CD4-positive, alpha-beta T cell treated with Interleukin-4 for 4 hours (primary cell): ENCODE data around the gene MAPKAPK3.

ENCODE experiments used
- DNase-seq: peaks from one replicate; pipeline ENCODE4 v3.0.0-alpha.2; 2020

Gene MAPKAPK3

DNA sequence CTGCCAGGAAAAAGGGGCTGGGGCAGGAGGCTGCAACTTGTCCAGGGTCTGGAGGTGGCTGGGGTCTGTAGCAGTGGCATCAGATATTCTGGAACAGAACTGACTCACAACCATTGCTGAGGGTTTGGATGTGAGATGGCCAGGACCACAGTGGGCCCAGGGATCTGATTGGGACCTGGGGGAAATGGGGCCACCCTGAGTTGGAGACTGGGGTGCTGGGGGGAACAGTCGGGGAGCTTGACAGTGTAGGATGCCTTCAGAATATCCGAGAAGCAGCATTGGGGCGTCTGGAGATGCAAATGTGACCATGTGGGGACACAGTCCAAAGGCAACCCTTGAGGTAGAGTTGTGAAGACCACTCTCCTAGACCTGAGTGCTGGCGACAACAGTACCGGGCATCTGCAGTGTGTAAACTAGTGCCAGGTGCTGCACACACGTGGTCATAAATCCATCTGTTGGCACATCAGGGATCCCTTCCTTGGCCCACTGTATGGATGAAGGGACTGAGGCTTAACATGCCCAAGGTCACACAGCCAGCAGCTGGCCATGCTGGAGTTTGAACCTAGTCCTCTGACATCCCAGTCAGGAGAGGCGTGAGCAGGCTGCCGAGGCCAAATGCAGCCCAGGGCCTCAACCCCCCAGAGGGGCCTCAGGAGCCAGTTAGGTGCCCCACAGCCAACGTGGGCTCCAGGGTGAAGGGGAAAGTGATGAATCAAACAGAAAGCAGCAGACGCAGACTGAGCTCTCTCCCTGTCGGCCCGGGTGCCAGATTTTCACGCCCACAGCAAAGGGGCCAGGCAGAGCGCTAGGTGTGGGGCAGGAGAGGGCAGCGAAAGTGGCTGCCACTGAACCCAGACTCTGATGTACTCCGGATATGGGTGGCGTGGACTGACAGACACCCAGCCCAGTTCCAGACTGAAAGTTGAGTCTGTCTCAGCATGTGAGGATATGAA is 28.9 kb upstream of the MAPKAPK3 start:
- DNase-seq: peak; percentile 81

DNA sequence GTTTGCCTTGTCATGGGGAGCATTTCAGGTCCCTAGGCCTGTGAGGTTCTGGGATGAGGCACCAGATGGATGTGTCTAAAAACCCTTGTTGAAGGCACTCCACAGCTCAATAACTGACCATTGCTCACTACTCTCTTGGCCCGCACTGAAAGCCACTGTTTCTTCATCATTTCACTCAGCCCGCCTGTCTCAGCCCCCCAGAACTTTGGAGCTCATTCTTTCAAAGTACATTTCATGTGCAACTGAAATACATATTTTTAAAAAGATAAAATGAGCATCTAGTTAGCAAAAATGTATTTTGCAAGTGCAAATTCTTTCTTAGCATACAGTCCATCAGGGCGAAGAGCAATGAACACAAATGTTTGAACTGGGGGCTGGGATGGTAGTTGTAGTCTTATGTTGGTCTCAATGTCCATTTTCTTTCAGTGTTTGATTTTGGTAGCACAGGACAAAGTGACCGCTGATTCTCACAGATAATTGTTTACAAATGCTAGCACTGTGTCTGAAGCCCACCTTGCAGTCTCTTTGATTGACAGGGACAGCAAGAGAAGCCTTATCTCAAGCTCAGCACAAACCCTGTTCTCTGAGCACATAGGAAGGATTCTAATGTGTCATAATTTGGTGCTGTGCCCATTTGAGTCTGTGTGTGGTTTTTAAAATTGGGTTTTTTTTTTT is 28.1 kb upstream of the MAPKAPK3 start:
- DNase-seq: peak; percentile 40

DNA sequence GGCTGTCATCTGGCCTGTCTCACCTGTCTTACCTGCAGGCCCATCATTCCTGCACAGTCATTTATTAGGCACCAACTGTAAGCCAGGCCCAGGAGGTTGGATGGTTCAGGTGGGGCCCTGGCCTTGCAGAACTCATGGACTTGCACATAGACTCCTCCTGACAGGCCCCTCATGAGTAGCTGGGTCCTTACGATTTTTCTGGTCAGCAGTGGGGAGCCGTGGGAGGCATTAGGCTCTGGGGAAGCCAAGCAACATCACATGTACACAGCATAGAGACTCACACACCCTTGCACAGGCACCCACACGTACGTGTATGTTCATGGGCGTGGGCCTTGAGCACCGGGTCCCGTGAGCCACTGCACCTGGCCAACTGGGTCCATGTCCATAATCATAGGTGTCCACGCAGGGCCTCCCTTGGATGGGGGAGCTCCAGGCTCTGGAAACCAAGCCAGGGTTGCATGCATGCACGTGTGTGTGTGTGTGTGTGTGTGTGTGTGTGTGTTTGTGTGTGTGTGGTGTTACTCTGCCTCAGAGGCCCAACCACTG is 25.7 kb upstream of the MAPKAPK3 start:
- peak; percentile 31 for DNase-seq

DNA sequence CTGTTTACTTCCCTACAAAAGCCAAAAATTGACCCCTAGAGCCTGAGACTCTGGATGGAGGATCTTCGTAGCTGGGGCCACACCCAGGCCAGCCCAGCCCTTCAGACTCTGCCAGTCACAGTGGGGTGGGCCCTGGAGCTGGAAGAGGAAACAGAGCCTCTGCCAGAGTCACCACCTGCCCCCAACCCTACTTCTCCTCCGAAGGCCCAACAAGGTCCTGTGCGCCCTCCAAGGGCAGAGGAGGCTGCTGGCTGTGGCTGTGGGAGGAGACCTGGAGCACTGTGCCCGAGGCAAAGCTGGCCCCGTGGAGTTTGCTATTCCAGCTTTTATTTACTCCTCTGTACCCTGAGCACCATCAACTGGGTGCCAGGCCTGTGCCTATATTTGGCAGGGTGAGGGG is 24.4 kb upstream of the MAPKAPK3 start:
- no peak for DNase-seq

DNA sequence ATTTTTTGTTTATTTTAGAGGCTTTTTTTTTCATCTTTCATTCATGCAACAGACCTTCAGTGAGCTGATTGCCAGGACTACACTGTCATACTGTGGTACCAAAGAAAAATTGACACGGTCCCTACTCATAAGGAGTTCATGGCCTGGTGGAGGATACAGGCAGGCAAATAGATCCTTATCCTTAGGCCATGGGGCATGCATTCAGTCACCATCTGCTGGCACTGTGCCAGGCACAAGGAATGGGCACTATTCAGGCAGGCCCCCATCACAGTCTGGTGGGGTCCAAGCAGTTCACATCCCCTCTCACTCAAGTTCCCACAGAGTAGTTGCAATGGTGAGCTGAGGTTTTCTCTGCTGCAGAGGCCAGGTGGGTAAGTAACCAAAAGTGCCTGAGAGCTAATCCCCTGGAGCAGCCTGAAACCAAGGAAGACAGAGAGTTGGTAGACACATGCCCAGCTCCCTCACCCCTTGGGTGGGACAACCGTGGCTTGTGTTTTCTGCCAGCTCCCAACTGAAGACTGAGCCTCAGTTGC is 22.6 kb upstream of the MAPKAPK3 start:
- no peak for DNase-seq

DNA sequence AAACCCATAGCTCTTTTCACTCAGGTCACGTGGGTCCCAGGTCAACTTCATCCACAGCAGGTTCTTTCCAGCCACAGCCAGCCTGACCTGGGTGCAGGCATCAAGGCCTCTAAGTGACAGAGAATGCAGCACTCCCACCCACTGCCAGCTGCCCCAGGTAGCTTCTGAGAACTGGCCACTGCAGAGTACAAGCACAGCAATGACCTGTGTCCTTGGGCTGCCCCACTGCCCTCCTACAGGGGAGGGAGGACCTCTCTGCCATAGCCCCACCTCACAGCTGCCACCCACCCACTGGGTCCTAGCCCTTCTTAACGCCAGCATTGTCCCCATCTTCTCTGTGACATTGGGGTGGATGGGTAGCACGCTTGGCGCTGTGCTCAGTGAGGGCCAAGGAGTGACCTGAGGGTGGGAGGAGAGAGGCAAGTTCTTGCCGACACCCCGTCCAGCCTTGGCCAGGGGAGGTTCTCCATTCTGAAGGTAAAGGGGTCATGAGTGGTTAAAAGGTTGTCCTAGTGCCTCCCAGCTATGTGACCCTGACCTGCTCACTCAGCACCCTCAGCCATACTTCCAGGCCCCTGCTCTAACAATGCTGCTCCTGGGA is 17.7 kb upstream of the MAPKAPK3 start:
- DNase-seq: no peak

DNA sequence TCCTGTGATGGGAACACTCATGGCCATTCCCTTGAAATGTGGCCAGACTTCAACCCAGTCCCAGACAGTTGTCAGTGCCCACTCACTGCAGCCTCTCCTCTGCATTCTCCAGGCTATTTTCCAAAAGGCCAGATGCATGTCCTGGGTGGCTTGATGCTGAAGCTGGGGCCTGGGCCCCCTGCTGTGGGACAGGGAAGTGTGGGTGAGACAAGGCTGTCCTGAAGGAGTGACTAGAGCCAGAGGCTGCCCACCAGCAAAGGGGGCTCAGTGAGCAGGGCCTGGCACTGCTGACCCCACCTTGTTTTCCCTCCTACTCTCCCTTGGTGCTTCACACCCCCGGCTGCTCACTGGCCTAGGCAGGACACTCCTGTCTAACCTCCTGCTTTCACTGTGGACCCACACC is 17.2 kb upstream of the MAPKAPK3 start:
- no peak for DNase-seq

DNA sequence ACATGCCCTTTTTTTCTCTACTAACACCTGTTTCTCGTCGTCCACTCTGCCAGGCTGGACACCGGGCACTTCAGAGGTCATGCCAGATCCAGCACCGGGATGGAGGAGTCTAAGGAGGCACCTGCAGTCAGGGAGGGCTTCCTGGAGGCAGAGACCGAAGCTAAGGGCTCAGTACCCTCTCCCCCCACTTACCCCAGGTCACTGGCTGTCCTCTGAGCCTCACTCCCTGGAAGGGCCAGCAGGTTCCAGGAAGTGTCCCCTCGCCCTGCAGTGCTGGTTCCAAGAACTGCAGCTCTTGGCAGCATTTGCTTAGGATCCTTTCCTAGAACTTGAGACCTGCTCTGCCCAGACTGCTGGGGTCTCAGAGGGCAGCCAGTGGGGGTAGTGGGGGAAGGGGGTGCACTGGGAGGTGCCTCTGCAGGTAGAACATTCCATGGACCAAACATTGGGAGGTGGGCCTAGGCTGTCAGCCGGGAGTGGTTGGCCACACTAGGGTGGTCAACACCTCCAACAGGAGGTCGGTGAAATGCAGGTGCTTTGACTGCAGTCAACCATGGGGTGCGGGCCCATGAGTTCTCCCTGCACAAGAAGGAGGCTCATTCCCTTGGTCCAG is 16.7 kb upstream of the MAPKAPK3 start:
- no peak for DNase-seq

DNA sequence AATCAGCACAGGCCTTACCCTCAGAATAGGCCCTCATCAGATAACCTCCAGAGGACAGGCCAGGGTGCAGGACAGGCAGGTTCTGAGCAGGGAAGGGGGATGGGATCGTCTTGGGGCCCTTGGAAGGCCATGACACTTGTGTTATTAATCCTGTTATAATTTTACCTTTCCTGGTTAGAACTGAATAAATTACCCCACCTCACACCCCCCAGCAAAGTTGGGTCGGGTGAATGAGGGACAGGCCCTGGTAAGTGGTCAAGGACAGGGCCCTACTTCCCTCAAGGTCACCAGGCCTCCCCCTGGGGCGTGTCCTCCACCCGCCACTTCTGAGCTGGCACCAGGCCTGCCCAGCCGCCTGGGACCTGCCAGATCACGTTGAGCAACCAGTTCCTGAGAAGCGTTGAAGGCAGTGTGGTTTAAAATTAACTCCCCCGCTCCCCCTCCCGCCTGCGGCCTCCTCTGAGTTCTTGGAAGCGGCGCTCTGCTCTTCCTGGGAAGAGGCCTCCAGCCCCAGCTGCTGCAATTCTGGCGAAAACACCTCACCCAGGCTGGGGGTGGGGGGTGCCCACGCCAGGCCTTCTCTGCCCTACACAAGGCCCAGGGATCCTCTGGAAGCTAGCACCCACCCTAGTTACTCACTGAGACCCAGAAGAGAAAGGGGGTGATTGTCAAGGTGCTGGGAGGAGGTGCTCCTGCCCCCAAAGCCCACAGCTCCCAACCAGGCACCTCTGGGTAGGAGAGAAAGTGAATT is 15.9 kb upstream of the MAPKAPK3 start:
- peak; percentile 98 for DNase-seq

DNA sequence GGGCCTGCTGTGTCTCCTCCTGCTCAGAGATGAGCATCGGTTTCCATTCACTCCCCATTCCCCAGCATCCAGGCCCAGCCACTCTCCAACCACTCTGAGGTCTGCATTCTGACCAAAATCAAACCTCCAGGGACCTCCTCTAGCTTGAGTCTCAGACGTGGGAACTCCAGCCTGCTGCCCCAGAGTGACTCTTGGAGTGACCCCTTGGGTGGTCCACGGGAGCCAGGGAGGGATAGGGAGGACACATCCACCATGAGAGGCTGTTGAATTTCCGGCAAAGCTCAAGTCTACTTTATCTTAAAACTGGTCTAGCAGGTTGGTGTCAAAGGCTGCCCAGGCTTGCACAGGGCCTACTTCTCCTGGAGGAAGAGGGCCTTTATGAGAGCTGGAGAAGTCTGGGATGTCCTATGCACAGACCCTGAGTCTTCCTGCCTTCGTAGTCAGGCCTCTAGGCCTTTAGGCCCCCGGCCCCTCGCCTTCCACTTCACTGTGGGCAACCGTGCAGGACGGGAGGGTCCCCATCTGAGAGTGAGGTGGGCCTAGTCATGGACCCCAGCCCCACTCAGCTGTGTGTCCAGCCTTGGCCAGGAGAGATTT is 14.3 kb upstream of the MAPKAPK3 start:
- no peak for DNase-seq

DNA sequence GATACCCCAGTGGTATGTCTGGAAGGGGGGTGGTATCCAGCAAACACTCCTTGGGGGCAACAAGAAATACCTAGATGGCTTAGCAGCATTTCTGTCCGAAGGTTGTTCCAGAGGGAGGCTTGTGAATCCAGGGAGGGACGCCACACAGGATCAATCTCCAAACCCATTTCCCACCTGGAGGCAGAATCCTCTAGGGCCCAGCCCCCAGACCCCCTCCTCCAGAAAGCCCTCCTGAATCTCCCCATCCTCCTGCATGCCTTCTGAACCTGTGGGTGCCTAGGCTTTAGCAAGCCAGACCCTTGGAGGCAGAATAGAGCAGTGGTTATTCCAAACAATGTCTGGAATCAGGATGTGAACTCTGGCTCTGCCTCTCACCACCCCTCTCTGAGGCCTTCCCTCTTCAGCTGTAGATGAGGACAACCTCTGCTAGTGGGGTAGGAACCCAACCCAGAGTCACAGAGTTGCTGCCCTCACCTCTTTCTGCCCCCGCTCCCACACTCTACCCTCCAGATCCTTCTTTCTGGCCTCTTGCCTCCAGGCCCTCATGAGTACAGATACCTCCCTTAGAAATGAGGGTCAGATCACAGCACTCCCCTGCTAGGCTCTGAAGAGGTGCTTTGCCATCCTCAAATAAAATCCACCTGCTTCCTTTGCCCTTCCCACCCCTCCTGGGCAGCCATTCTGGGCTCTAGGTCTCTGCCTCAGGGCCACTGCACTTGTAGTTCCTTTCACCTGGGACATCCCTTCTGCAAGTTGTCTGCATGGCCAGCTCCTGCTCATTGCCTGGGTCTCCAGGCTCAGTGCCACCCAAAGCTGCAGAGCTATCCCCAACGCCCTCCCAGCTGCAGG is 13.5 kb upstream of the MAPKAPK3 start:
- DNase-seq: no peak

DNA sequence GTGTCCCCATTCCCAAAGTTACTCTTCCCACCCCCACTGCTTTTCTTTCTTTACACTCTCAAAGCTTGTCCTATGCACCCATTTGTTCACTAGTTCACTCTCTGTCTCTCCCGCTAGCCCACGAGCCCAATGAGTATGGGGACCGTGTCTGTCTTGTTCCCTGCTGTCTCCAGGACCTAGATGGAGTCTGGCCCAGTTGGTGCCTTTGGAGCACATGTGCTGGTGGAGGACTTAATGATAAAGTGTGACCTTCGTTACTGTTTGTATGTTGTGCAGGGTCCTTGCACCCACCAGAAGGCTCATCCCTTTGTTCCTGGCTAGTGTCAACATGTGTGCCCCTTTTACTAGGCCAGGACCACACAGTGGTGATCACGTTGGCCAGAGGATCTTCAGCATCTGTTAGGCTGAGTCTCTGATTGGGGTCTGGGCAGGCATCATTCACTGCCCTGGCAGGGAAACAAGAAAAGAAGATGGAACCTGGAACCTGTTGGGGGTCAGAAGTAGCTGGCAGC is 12.8 kb upstream of the MAPKAPK3 start:
- no peak for DNase-seq

DNA sequence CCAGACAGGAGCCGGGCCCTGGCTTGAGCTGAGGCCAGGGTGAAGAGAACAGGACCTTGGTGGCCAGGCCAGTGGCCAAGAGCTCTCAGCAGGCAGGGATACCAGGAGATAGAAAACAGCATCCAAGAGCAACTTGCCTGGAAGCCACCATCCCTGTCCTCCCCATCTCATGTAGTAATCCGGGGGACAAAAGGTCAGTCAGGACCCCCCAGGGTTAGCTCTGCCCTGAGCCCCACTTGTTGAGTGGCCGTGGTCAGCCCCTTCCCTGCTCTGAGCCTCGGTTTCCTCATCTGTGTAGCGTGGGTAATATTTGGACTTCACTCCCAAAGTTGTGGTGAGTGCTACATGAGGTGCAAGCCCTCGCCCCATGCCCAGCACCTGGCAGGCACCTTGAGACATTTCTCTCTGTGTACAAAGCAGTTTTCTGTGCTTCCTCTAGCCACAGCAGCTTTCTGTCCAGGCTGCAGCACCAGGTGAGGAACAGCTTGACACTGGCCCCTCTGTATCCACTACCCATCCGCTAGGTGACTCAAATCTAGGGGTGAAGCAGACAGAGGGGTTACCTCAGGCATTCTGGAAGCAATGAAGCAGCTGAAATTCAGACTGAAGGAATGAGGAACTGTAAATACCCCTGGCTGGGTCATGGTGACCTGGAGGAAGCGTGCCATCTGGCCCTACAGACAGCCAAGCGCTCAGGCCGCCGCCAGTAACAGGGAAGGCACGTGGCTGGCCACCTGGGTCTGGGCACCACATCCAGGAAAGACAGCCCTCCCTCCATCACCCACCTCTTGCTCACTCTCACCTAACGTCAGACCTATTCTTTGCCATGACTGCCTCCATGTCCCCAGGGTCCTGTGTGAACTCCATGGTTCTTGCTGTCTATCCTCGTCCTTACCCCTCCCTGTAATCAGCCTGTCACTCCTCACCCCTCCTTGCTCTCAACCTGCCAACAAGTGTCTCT is 12.0 kb upstream of the MAPKAPK3 start:
- DNase-seq: no peak

DNA sequence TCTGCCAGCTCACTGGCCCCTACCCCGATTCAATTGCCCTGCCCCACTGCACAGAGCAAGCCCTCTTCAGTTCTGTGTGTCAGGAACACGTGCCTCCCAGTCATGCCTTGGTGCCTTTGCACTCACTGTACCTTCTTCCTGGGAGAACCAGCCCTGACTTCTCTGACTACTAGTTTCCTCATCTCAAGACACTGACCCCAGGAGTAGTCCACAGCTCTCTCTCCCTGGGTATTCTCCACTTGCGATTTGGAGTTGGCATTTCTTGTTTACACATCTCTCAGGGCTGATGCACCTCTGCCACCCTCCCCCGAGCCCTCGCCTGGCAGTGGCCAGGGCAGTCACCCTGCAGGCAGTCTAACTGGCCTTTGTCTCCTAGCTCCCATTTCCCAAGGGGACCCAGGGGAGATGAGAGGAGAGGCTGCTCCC is 11.0 kb upstream of the MAPKAPK3 start:
- DNase-seq: no peak

DNA sequence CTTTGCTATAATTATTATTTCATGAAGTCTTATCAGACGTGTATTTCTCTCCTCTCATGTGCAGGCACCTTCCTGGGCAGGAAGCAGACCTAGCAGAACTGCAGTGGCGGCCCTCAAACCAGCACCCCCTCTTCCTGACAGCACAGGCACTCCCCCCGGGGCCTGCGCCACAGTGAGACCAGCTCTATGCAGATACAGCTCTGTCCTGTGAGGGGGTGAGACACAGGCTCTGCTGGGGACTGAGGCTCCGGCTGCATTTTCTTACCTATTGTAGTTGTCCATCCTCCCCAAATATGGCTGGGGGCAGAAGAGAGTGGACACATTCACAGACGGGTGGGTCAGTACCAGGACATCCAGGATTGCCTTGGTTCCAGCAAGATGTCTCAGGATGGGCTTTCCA is 10.4 kb upstream of the MAPKAPK3 start:
- peak; percentile 55 for DNase-seq

DNA sequence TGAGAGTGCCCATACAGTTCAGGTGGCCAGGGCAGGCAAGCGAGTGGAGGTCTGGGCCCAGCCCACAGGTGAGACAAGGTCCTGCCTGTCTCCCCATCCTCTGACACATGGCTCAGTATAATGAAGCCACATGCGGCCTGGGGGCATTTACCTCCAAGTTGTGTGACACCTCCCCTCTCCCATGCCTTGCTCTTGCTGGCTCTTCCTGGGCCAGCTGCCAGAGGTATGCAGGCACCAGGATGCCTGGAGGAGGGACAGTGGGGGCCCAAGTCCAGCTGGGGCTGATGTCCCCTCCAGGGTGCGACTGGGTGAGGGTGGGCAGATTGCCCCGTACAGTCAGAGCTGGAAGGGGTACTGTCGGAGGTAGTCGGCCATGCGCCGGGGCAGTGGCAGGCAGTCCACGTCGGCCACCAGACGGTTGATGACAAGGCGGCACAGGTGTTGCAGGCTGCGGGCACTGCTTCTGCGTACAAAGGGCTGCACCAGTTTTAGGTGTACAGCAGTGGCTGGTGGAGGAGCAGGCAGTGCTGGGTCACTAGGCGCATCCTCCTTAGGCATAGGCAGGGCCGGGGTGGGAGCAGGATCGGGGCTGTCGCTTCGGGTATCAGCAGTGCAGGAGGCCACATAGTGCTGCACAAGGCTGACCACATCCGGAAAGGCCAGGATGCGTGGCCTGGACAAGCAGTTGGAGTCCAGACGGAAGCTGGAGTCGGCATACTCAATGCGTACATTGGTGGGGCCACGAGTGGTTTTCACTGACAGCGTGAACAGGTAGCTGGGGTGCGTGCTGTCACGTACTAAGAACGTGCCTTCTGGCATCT is 9.5 kb upstream of the MAPKAPK3 start:
- no peak for DNase-seq

DNA sequence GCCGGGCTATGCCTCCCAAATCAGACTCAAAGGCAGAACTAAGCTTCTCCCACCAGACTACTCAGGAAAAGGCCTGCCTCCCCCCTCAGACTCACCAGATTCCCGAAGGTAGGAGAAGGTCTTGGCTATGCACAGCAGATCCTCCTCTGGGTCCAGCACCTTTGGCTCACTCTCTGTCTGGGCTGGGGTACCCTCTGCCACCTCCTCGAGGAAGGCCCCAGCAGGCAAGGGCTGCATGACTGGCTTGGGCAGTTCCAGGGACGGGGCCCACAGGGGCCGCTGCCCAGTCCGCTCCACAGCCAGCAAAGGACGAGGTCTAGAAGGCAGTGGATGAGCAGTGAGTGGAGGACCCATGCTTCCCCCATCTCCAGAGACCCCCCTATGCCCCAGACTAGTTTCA is 8.7 kb upstream of the MAPKAPK3 start:
- DNase-seq: no peak

DNA sequence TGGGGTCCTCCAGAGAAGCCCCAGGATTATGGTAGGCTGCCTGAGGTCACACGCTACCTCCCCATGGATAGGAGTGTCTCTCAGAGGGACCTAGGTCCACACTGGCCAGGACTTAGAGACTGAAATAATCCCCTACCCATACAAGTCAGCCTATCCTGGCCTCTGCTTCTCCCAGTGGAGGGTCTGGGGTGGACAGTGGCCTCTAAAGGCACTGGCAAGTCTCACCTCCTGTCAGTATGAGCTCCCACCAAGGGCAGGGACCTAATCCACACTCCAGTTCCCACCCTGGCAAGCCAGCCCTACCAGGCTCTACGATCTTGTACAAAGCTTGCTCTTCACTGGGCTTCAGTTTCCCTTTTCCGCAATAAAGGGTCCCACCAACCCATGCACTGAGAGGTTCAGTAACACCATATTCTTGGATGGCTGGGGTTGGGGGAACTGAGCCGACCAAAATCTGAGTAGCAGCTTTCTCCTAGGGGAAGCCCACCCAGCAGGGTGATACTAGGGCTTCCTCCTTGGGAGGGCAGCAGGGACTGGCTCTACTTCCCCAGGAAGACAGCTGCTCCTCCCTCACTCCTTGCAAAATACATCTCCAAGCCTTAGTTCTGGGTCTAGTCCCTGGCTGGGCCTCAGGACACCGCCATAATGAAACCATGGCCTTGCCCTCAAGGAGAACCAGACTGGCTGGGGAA is 7.7 kb upstream of the MAPKAPK3 start:
- no peak for DNase-seq
